GM19043 (cell line): ENCODE results near the gene VARS1.
"Not testable (repeated sequence)": the region's sequence is repeated elsewhere in the genome, so short reads cannot be mapped to it uniquely, and the experiment has no call there.

Experiments
- ATAC-seq: cut with Tn5 transposase; IDR thresholded peaks from one replicate; pipeline ENCODE4 v1.9.1; 2021; ENCODE audit warnings: low read depth; ENCODE audit not compliant: unreplicated experiment

The VARS1 gene

GRCh38 chr6:31795616-31796298 lies at the start of gene VARS1:
TSS of gene VARS1 (minus strand) at chr6:31795752. CDS start at chr6:31795217, 535 bp downstream.
- no peak for ATAC-seq

GRCh38 chr6:31844507-31844906 lies 49.0 kb upstream of the VARS1 start:
- no peak for ATAC-seq

GRCh38 chr6:31842053-31842452 lies 46.5 kb upstream of the VARS1 start:
- ATAC-seq: no peak

GRCh38 chr6:31839779-31840126 lies 44.2 kb upstream of the VARS1 start:
- ATAC-seq: not testable (repeated sequence)

GRCh38 chr6:31838968-31839367 lies 43.4 kb upstream of the VARS1 start:
- ATAC-seq: no peak

GRCh38 chr6:31838114-31838553 lies 42.6 kb upstream of the VARS1 start:
- not testable (repeated sequence) for ATAC-seq

- no peak for ATAC-seq
Measured at GRCh38 chr6:31837369-31838113, 42.0 kb upstream of the VARS1 start.

GRCh38 chr6:31836474-31837368 lies 41.2 kb upstream of the VARS1 start:
- no peak for ATAC-seq

GRCh38 chr6:31836047-31836473 lies 40.5 kb upstream of the VARS1 start:
- no peak for ATAC-seq

- no peak for ATAC-seq
Measured at GRCh38 chr6:31834367-31835250, 39.1 kb upstream of the VARS1 start.

GRCh38 chr6:31831350-31832215 lies 36.0 kb upstream of the VARS1 start:
- no peak for ATAC-seq

GRCh38 chr6:31830886-31831335 lies 35.4 kb upstream of the VARS1 start:
- no peak for ATAC-seq

- ATAC-seq: no peak
Measured at GRCh38 chr6:31829633-31830283, 34.2 kb upstream of the VARS1 start.

- ATAC-seq: peak; percentile 69
Measured at GRCh38 chr6:31827286-31828079, 31.9 kb upstream of the VARS1 start, which contains the start of gene HSPA1B. TSS of gene HSPA1B (plus strand) at chr6:31827738. CDS start at chr6:31827951, 213 bp downstream.

GRCh38 chr6:31826793-31827285 lies 31.3 kb upstream of the VARS1 start:
- ATAC-seq: peak; percentile 17

GRCh38 chr6:31825553-31825952 lies 30.0 kb upstream of the VARS1 start:
- no peak for ATAC-seq

GRCh38 chr6:31823592-31824196 lies 28.1 kb upstream of the VARS1 start:
- not testable (repeated sequence) for ATAC-seq
